ENCODE measurements around the gene DCDC2B. TPM values are rescaled to one million over a fixed set of nuclear protein-coding genes. Genes with fewer than 3 reads are reported as not detected.
A peak's percentile ranks its signal among the peaks of the same experiment; 100 is the strongest.

Gene DCDC2B
- total and polyA plus RNA-seq, 2 experiments from 2014 or later, result 0.21 TPM; not detected in 1

GRCh38 chr1:32192220-32192948 is 16.5 kb upstream of the DCDC2B start:
- H3K9me3 Mint-ChIP-seq, result no peaks in the 10 kb centered on the region
- no peak overlapping the region for H3K4me3 ChIP-seq
- peaks cover 100% of the 10 kb centered on the region for H3K36me3 Mint-ChIP-seq (ENCODE audit: low read depth)
- H3K79me2 ChIP-seq (replicated peaks; ENCODE audit: insufficient read depth), result 0 out of 2 replicates have a peak, but pooled peaks cover 4% of the 10 kb centered on the region
- H3K36me3 ChIP-seq (ENCODE audit: insufficient read depth), result peaks cover 70% of the 10 kb centered on the region
- no peak overlapping the region for H3K4me3 Mint-ChIP-seq
- ATAC-seq (no peak), DNase-seq (ENCODE audit: low spot score) (no peak)
- no peaks in the 10 kb centered on the region for H3K27me3 ChIP-seq (ENCODE audit: insufficient read depth)
- H4K20me1 ChIP-seq (replicated peaks; ENCODE audit: insufficient read depth), result peaks cover 13% of the 10 kb centered on the region
- H3F3A ChIP-seq (replicated peaks; ENCODE audit: low read depth), result peaks cover 10% of the 10 kb centered on the region; the same call in 1 of the 2 replicates
- H2AFZ ChIP-seq, result no peak overlapping the region
- no peaks in the 10 kb centered on the region for H3K9me2 ChIP-seq (ENCODE audit: insufficient read depth)
- H3K27ac Mint-ChIP-seq, result no peak overlapping the region
- no peaks in the 10 kb centered on the region for H3K4me1 ChIP-seq (ENCODE audit: insufficient read depth)
- peaks cover 5% of the 10 kb centered on the region for H3K27me3 Mint-ChIP-seq (ENCODE audit: insufficient read depth, low read depth, poor library complexity)
- H3K4me1 Mint-ChIP-seq, result peaks cover 3% of the 10 kb centered on the region
- no peak overlapping the region for H3K27ac ChIP-seq (ENCODE audit: low read depth)
- no peak overlapping the region for H3K4me2 ChIP-seq
- TF ChIP-seq POLR2AphosphoS5 (IDR thresholded peaks at IDR 0.05; ENCODE audit: low read depth), result no peak
- peak; percentile 27 for TF ChIP-seq EZH2phosphoT487 (IDR thresholded peaks at IDR 0.05; ENCODE audit: unreplicated experiment)

DNA sequence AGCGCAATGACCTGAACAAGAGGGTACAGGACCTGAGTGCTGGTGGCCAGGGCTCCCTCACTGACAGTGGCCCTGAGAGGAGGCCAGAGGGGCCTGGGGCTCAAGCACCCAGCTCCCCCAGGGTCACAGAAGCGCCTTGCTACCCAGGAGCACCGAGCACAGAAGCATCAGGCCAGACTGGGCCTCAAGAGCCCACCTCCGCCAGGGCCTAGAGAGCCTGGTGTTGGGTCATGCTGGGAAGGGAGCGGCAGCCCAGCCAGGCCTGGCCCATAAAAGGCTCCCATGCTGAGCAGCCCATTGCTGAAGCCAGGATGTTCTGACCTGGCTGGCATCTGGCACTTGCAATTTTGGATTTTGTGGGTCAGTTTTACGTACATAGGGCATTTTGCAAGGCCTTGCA is 13.9 kb upstream of the DCDC2B start:
- H3K9me3 Mint-ChIP-seq, result no peaks in the 10 kb centered on the region
- ATAC-seq (no peak), DNase-seq (ENCODE audit: low spot score) (no peak)
- no peaks in the 10 kb centered on the region for H3K9me2 ChIP-seq (ENCODE audit: insufficient read depth)
- peaks cover 50% of the 10 kb centered on the region for H3K36me3 ChIP-seq (ENCODE audit: insufficient read depth)
- H3K27me3 ChIP-seq (ENCODE audit: insufficient read depth), result no peaks in the 10 kb centered on the region
- no peak overlapping the region for H3K27ac Mint-ChIP-seq
- H3K36me3 Mint-ChIP-seq (ENCODE audit: low read depth), result peaks cover 84% of the 10 kb centered on the region
- H3K4me3 Mint-ChIP-seq, result no peak overlapping the region
- H3K79me2 ChIP-seq (replicated peaks; ENCODE audit: insufficient read depth), result no peaks in the 10 kb centered on the region
- no peak overlapping the region for H2AFZ ChIP-seq
- H3K4me2 ChIP-seq, result no peak overlapping the region
- no peak overlapping the region for H3K27ac ChIP-seq (ENCODE audit: low read depth)
- peaks cover 16% of the 10 kb centered on the region for H3K4me1 ChIP-seq (ENCODE audit: insufficient read depth)
- peaks cover 23% of the 10 kb centered on the region; the same call in 1 of the 2 replicates for H3F3A ChIP-seq (replicated peaks; ENCODE audit: low read depth)
- peaks cover 4% of the 10 kb centered on the region for H4K20me1 ChIP-seq (replicated peaks; ENCODE audit: insufficient read depth)
- peaks cover 26% of the 10 kb centered on the region for H3K4me1 Mint-ChIP-seq
- H3K4me3 ChIP-seq, result no peak overlapping the region
- peaks cover 18% of the 10 kb centered on the region for H3K27me3 Mint-ChIP-seq (ENCODE audit: insufficient read depth, low read depth, poor library complexity)
- no peak for TF ChIP-seq POLR2AphosphoS5 (IDR thresholded peaks at IDR 0.05; ENCODE audit: low read depth)
- TF ChIP-seq STAT1 (IDR thresholded peaks at IDR 0.05; ENCODE audit: unreplicated experiment), result no peak
- no peak for TF ChIP-seq EZH2 (IDR thresholded peaks at IDR 0.05; ENCODE audit: low read depth, unreplicated experiment)
- TF ChIP-seq, protein P1, sequence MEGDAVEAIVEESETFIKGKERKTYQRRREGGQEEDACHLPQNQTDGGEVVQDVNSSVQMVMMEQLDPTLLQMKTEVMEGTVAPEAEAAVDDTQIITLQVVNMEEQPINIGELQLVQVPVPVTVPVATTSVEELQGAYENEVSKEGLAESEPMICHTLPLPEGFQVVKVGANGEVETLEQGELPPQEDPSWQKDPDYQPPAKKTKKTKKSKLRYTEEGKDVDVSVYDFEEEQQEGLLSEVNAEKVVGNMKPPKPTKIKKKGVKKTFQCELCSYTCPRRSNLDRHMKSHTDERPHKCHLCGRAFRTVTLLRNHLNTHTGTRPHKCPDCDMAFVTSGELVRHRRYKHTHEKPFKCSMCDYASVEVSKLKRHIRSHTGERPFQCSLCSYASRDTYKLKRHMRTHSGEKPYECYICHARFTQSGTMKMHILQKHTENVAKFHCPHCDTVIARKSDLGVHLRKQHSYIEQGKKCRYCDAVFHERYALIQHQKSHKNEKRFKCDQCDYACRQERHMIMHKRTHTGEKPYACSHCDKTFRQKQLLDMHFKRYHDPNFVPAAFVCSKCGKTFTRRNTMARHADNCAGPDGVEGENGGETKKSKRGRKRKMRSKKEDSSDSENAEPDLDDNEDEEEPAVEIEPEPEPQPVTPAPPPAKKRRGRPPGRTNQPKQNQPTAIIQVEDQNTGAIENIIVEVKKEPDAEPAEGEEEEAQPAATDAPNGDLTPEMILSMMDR (conservative IDR thresholded peaks at IDR 0.05; ENCODE audit: low read depth in 2 of 2), result no peak
- no peak for TF ChIP-seq ZNF114 (CRISPR knock-in tag; IDR thresholded peaks at IDR 0.05)
- no peak for TF ChIP-seq CREB1 (CRISPR knock-in tag; IDR thresholded peaks at IDR 0.05; ENCODE audit: low read depth)
- TF ChIP-seq JUNB (IDR thresholded peaks at IDR 0.05; ENCODE audit: unreplicated experiment), result no peak
- TF ChIP-seq, protein P2, sequence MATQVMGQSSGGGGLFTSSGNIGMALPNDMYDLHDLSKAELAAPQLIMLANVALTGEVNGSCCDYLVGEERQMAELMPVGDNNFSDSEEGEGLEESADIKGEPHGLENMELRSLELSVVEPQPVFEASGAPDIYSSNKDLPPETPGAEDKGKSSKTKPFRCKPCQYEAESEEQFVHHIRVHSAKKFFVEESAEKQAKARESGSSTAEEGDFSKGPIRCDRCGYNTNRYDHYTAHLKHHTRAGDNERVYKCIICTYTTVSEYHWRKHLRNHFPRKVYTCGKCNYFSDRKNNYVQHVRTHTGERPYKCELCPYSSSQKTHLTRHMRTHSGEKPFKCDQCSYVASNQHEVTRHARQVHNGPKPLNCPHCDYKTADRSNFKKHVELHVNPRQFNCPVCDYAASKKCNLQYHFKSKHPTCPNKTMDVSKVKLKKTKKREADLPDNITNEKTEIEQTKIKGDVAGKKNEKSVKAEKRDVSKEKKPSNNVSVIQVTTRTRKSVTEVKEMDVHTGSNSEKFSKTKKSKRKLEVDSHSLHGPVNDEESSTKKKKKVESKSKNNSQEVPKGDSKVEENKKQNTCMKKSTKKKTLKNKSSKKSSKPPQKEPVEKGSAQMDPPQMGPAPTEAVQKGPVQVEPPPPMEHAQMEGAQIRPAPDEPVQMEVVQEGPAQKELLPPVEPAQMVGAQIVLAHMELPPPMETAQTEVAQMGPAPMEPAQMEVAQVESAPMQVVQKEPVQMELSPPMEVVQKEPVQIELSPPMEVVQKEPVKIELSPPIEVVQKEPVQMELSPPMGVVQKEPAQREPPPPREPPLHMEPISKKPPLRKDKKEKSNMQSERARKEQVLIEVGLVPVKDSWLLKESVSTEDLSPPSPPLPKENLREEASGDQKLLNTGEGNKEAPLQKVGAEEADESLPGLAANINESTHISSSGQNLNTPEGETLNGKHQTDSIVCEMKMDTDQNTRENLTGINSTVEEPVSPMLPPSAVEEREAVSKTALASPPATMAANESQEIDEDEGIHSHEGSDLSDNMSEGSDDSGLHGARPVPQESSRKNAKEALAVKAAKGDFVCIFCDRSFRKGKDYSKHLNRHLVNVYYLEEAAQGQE (IDR thresholded peaks at IDR 0.05; ENCODE audit: unreplicated experiment), result no peak
- no peak for TF ChIP-seq EZH2phosphoT487 (IDR thresholded peaks at IDR 0.05; ENCODE audit: unreplicated experiment)

Measured in GM23338 (cell line).